GM12872 (cell line): ENCODE data around the gene CCDC88C.

ENCODE experiments used
- CTCF ChIP-seq: IDR thresholded peaks from 3 replicates; pipeline ENCODE4 v1.5.1; 2011; ENCODE audit warnings: low read depth, mild to moderate bottlenecking, low read length, moderate library complexity; ENCODE audit not compliant: insufficient read depth

The CCDC88C gene

DNA sequence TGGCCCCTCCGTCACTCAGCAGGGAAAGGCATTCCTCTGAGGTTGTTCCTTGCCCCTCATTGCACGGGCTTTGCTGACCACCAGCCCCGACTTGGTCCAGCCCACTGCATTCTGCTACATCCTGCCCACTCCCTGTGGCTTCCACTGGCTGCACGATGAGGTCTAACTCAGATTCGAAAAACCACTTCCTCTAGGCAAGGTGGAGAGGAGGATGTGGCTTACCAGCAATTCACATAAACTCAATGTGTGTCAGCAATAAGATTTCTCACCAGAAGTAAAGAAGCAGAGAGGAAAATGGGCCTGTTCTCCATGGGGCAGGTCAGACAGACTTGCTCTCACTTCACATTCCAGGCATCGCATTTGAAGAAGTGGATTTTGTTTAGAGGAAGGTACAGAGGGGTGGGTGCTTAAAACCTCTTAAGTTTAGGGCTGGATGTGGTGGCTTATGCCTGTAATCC lies 187.8 kb downstream of the CCDC88C start:
- TF ChIP-seq CTCF: no peak

- no peak for TF ChIP-seq CTCF
These were observed 188.6 kb downstream of the CCDC88C start for GRCh38 chr14:91229005-91229382.

DNA sequence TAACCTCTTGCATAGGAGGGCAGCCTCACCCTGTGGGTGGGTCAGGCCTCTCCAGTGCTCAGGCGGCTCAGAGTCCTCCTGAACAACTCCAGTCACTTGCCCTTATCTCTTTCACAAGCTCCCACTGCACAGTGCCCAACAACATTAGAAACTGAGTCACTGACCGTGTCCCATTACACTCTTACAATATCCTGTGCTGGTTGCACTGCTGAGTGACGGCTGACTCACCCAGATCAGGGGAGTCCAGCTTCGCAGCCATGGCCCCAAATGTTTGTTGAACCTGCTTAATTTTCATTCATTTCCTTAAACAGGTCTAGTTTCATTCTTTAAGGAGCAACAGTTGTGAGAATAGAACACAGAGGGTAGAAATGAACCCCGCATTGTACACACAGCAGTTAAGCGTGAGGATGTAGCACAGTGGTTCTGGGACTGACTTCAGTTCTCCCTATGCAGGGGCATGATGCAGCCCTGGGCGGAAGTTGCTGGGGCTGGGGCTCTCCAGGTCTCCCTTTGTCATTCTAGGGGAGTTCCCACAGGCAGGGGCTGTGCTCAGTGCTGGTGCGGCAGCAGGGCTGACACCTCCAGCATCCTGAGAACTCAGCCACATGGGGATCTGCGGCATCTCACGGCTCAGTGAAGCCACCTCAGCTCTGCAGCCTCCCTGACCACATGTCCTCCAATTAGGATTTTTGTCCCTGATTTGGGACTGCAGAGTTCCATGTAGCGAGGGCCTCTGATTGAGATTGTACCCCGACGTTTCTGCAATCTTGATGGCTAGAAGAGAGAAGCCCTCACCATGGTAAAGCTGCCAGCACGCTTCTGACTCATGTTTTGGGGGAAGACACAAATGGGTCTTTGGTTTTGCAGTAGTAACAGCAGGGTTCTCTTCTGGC lies 189.3 kb downstream of the CCDC88C start:
- no peak for TF ChIP-seq CTCF

DNA sequence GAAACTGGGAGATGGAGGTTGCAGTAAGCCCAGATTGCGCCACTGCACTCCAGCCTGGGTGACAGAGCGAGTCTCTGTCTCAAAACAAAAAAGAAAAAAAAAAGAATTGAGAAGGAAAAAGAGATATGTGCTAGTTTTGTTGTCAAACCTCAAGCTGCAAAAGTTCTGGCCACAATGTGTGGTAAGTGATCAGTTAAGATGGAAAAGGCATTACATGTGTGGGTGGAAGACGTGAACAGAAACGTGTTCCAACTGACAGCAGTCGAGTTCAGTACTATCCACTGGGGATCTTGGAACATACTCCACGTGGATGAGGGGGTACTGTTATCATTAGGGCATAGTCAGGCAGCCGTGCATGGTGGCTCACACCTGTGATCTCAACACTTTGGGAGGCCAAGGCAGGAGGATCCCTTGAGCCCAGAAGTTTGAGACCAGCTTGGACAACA lies 190.4 kb downstream of the CCDC88C start:
- TF ChIP-seq CTCF: no peak

DNA sequence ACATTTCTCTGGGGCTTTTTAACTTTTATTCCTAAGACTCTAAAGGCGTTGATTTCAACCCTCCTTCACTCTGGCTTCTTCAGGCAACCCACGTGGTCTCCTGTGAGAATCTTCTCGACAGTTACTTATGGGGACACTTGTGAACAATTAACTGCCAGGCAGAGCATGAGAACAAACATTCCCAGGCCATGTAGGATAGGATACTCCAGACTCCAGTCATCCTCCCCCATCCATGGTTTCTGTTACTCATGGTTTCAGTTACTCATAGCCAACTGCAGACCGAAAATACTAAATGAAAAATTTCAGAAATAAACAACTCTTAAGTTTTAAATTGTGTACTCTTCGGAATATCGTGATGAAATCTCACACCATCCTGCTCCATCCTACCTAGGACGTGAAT lies 192.6 kb downstream of the CCDC88C start:
- no peak for TF ChIP-seq CTCF

DNA sequence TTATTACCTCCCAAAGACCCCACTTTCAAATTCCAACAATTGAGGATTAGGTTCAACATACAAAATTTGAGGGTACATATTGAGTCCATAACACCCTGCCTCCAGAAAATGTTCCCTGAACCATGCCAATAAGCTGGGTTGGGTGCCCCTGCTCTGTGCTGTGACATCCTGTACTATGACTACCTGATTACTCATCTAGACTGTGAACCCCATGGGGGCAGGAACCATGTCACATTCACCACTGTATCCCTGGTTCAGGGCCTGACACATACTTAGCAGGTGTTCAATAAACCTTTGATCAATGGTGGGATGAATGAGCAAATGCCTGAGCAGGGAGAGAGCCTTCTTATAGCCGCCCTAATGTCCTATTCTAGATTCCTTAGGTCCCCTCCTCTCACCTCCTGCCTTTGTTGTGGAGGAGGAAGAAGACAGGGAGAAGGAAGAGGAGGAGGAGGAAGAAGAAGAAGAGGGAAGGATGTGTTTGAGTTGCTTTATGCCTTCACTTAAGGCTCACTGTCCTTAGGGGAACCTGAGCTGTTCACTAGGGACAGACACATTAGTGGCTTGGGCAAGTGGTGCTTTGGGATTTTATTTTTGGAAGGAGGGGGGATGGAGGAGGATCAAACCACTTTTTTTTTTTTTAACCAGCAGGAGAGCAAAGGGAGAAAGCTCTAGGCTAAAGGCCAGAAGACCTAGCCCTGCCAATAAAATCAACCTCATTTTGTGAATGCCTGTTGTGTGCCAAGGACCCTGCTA lies 194.4 kb downstream of the CCDC88C start:
- no peak for TF ChIP-seq CTCF
